ENCODE data around the gene ALDH1A3. TPM values are rescaled to one million over a fixed set of nuclear protein-coding genes. Genes with fewer than 3 reads are reported as not detected.

ALDH1A3 gene
- total and polyA plus RNA-seq, 2 of the 13 experiments (the other 11 are each of a cell fraction or from before 2014, with no cell fraction given): not detected

GRCh38 chr15:100898661-100899462 lies 19.2 kb downstream of the ALDH1A3 start:
- POLR2A ChIA-PET: no interaction called here
- TF ChIP-seq ZNF614 (CRISPR knock-in tag; IDR thresholded peaks at IDR 0.05; ENCODE audit: borderline replicate concordance): no peak
- TF ChIP-seq, protein P1, sequence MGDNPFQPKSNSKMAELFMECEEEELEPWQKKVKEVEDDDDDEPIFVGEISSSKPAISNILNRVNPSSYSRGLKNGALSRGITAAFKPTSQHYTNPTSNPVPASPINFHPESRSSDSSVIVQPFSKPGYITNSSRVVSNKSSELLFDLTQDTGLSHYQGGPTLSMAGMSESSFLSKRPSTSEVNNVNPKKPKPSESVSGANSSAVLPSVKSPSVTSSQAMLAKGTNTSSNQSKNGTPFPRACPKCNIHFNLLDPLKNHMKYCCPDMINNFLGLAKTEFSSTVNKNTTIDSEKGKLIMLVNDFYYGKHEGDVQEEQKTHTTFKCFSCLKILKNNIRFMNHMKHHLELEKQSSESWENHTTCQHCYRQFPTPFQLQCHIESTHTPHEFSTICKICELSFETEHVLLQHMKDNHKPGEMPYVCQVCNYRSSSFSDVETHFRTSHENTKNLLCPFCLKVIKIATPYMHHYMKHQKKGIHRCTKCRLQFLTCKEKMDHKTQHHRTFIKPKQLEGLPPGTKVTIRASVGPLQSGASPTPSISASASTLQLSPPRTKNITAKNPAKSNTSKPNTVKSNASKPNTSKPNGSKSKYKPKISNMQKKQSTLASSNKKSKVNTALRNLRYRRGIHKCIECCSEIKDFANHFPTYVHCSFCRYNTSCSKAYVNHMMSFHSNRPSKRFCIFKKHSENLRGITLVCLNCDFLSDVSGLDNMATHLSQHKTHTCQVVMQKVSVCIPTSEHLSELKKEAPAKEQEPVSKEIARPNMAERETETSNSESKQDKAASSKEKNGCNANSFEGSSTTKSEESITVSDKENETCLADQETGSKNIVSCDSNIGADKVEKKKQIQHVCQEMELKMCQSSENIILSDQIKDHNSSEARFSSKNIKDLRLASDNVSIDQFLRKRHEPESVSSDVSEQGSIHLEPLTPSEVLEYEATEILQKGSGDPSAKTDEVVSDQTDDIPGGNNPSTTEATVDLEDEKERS (CRISPR knock-in tag; IDR thresholded peaks at IDR 0.05): no peak
- no peak for TF ChIP-seq HIC2 (CRISPR knock-in tag; IDR thresholded peaks at IDR 0.05; ENCODE audit: low read depth)
- TF ChIP-seq ZNF577 (CRISPR knock-in tag; IDR thresholded peaks at IDR 0.05; ENCODE audit: borderline replicate concordance, low read depth): no peak
- no peak for TF ChIP-seq CC2D1A (CRISPR knock-in tag; IDR thresholded peaks at IDR 0.05)
- no peak for TF ChIP-seq AGO2 (optimal IDR thresholded peaks at IDR 0.05; ENCODE audit: low read depth, low read length)
- TF ChIP-seq, protein P2, sequence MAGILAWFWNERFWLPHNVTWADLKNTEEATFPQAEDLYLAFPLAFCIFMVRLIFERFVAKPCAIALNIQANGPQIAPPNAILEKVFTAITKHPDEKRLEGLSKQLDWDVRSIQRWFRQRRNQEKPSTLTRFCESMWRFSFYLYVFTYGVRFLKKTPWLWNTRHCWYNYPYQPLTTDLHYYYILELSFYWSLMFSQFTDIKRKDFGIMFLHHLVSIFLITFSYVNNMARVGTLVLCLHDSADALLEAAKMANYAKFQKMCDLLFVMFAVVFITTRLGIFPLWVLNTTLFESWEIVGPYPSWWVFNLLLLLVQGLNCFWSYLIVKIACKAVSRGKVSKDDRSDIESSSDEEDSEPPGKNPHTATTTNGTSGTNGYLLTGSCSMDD (CRISPR knock-in tag; IDR thresholded peaks at IDR 0.05): no peak
- no peak for TF ChIP-seq RXRA (CRISPR knock-in tag; IDR thresholded peaks at IDR 0.05)
- TF ChIP-seq NCOA5 (CRISPR knock-in tag; IDR thresholded peaks at IDR 0.05): no peak
- no peak for TF ChIP-seq ZNF616 (CRISPR knock-in tag; IDR thresholded peaks at IDR 0.05; ENCODE audit: low read depth)
- TF ChIP-seq ZNF646 (CRISPR knock-in tag; IDR thresholded peaks at IDR 0.05): no peak

More at GRCh38 chr15:100898661-100899462, 19.2 kb downstream of the ALDH1A3 start:
- no TSS peak for BruUV-seq (replicated peaks)
- no peak overlapping the region for H2AFZ ChIP-seq (ENCODE audit: low read length)
- H3K27ac ChIP-seq (ENCODE audit: extremely low read length, insufficient read depth, low read length): no peak overlapping the region
- intact Hi-C loops (cut with micrococcal nuclease; ENCODE audit: unreplicated experiment): no loop called here
- no peak overlapping the region for H3K4me3 ChIP-seq (replicated peaks in 1 of 3; ENCODE audit: insufficient read depth in 1 of 3, low read depth in 2 of 3, low read length in 3 of 3)
- CTCF ChIA-PET (ENCODE audit: low intra/inter-chr PET ratio, low total read pairs): no interaction called here
- no peak for DNase-seq (ENCODE audit: low spot score)
- no peak overlapping the region for H3K9ac ChIP-seq (ENCODE audit: insufficient read depth, low read depth, low read length)
- no peaks in the 10 kb centered on the region for H3K36me3 ChIP-seq (replicated peaks in 1 of 2; ENCODE audit: control insufficient read depth in 1 of 2, insufficient read depth in 2 of 2, low read length in 2 of 2)
- in situ Hi-C loops (cut with HindIII; ENCODE audit: extremely low pct_ligation_motif_present, low pct_unique_long_range_greater_than_20kb): no loop called here
- 22% methylated on average over 11 of the region's 11 CpGs for WGBS (ENCODE audit: low lambda C conversion rate)
- no peaks in the 10 kb centered on the region for H3K79me2 ChIP-seq (ENCODE audit: insufficient read depth, low read length)
- H3K4me1 ChIP-seq (ENCODE audit: insufficient read depth, low read length): peaks cover 11% of the 10 kb centered on the region
- FAIRE-seq: no peak
- peaks cover 8 to 88% of the 10 kb centered on the region in 2 experiments; a peak in 4 of 5 replicates for H3K27me3 ChIP-seq (ENCODE audit: control insufficient read depth in 1 of 2, insufficient read depth in 2 of 2, low read length in 2 of 2)
- no peaks in the 10 kb centered on the region for H4K20me1 ChIP-seq (ENCODE audit: insufficient read depth, low read length)
- H3K4me2 ChIP-seq (ENCODE audit: low read depth, low read length): no peak overlapping the region
- ATAC-seq: no peak
- no peaks in the 10 kb centered on the region for H3K9me3 ChIP-seq (ENCODE audit: low read length)
